ENCODE data around the gene VGF.
"Not testable (repeated sequence)": the region's sequence is repeated elsewhere in the genome, so short reads cannot be mapped to it uniquely, and the experiment has no call there.

VGF gene

GRCh38 chr7:101165075-101165957 is at the start of gene VGF:
VGF (minus strand) TSS chr7:101165569; CDS start chr7:101164843, 726 bp downstream.
- peak; percentile 95 for DNase-seq

GRCh38 chr7:101212014-101212413 is 46.6 kb upstream of the VGF start:
- no peak for DNase-seq

GRCh38 chr7:101211501-101211900 is 46.1 kb upstream of the VGF start:
- DNase-seq: no peak

GRCh38 chr7:101210143-101210542 is 44.8 kb upstream of the VGF start:
- no peak for DNase-seq

- DNase-seq: no peak
Observed at GRCh38 chr7:101208794-101209193, 43.4 kb upstream of the VGF start.

- no peak for DNase-seq
Observed at GRCh38 chr7:101207459-101207858, 42.1 kb upstream of the VGF start.

GRCh38 chr7:101206665-101207042 is 41.3 kb upstream of the VGF start:
- DNase-seq: no peak

GRCh38 chr7:101205901-101206664 is 40.7 kb upstream of the VGF start:
- DNase-seq: no peak

- peak; percentile 36 for DNase-seq
Observed at GRCh38 chr7:101203740-101204738, 38.7 kb upstream of the VGF start.

- no peak for DNase-seq
Observed at GRCh38 chr7:101202603-101202918, 37.2 kb upstream of the VGF start.

- no peak for DNase-seq
Observed at GRCh38 chr7:101201695-101202602, 36.6 kb upstream of the VGF start.

GRCh38 chr7:101200862-101201599 is 35.7 kb upstream of the VGF start, which contains the start of gene MOGAT3:
MOGAT3 (minus strand) TSS chr7:101201036; CDS start chr7:101200854, 182 bp downstream.
- no peak for DNase-seq

GRCh38 chr7:101200504-101200861 is 35.1 kb upstream of the VGF start:
- no peak for DNase-seq

GRCh38 chr7:101199522-101199921 is 34.2 kb upstream of the VGF start:
- DNase-seq: not testable (repeated sequence)

GRCh38 chr7:101198476-101198875 is 33.1 kb upstream of the VGF start:
- DNase-seq: no peak

- no peak for DNase-seq
Observed at GRCh38 chr7:101197991-101198390, 32.6 kb upstream of the VGF start.

GRCh38 chr7:101195884-101196283 is 30.5 kb upstream of the VGF start:
- DNase-seq: no peak

GRCh38 chr7:101189109-101189508 is 23.7 kb upstream of the VGF start:
- DNase-seq: no peak

GRCh38 chr7:101186844-101187428 is 21.6 kb upstream of the VGF start:
- DNase-seq: no peak

GRCh38 chr7:101186194-101186593 is 20.8 kb upstream of the VGF start:
- no peak for DNase-seq

All from CD4-positive, alpha-beta T cell treated with Interleukin-15 for 1 hour (primary cell).